Measurements from ENCODE around the gene SLC23A2.

Gene SLC23A2

GRCh38 chr20:4837760-4838159 is 163.6 kb downstream of the SLC23A2 start:
- DNase-seq: no peak

- DNase-seq: no peak
These were observed 164.4 kb downstream of the SLC23A2 start for GRCh38 chr20:4836935-4837334.

- no peak for DNase-seq
These were observed 164.8 kb downstream of the SLC23A2 start for GRCh38 chr20:4836473-4836872.

- no peak for DNase-seq
These were observed 165.8 kb downstream of the SLC23A2 start for GRCh38 chr20:4835244-4836177.

- DNase-seq: no peak
These were observed 168.1 kb downstream of the SLC23A2 start for GRCh38 chr20:4833074-4833728.

- DNase-seq: no peak
These were observed 168.8 kb downstream of the SLC23A2 start for GRCh38 chr20:4832469-4832868.

GRCh38 chr20:4830696-4831095 is 170.6 kb downstream of the SLC23A2 start:
- DNase-seq: no peak

GRCh38 chr20:4830259-4830658 is 171.1 kb downstream of the SLC23A2 start:
- no peak for DNase-seq

- DNase-seq: no peak
These were observed 171.6 kb downstream of the SLC23A2 start for GRCh38 chr20:4829514-4830215.

- DNase-seq: no peak
These were observed 172.3 kb downstream of the SLC23A2 start for GRCh38 chr20:4828830-4829513.

GRCh38 chr20:4821590-4821989 is 179.7 kb downstream of the SLC23A2 start:
- DNase-seq: no peak

GRCh38 chr20:4820806-4821518 is 180.3 kb downstream of the SLC23A2 start:
- no peak for DNase-seq

- no peak for DNase-seq
These were observed 181.4 kb downstream of the SLC23A2 start for GRCh38 chr20:4819901-4820300.

- DNase-seq: no peak
These were observed 184.1 kb downstream of the SLC23A2 start for GRCh38 chr20:4817230-4817671.

- DNase-seq: no peak
These were observed 185.7 kb downstream of the SLC23A2 start for GRCh38 chr20:4815628-4816027.

- DNase-seq: peak; percentile 71
These were observed 186.5 kb downstream of the SLC23A2 start for GRCh38 chr20:4814696-4815252.

- no peak for DNase-seq
These were observed 187.2 kb downstream of the SLC23A2 start for GRCh38 chr20:4813863-4814695.

- no peak for DNase-seq
These were observed 188.0 kb downstream of the SLC23A2 start for GRCh38 chr20:4813076-4813862.

GRCh38 chr20:4812641-4813075 is 188.7 kb downstream of the SLC23A2 start:
- no peak for DNase-seq

- no peak for DNase-seq
These were observed 189.1 kb downstream of the SLC23A2 start for GRCh38 chr20:4812216-4812615.
